Liver (tissue), 9 donors: ENCODE results near the gene MYH2. TPM values are rescaled to one million over a fixed set of nuclear protein-coding genes. Genes with fewer than 3 reads are reported as not detected.

Experiments
- DNase-seq: peaks from one replicate; pipeline ENCODE4 v3.0.0-alpha.2; 2017; ENCODE audit warnings: low spot score
- H3K27ac ChIP-seq, 2 donors: one replicate each; pipeline ENCODE4 v1.7.0; 2013; ENCODE audit warnings: inconsistent platforms in 2 of 2, low read length in 2 of 2, control low read depth in 1 of 2, low read depth in 1 of 2, mild to moderate bottlenecking in 1 of 2
- H3K27me3 ChIP-seq, 4 donors: one replicate each; pipeline versions ENCODE4 v1.6.1 to v1.7.0; 2013; ENCODE audit warnings: low read length in 3 of 4, inconsistent platforms in 1 of 4, mild to moderate bottlenecking in 1 of 4, moderate library complexity in 1 of 4; ENCODE audit not compliant: control insufficient read depth in 4 of 4, insufficient read depth in 4 of 4
- H3K36me3 ChIP-seq, 4 donors: one replicate each; pipeline versions ENCODE4 v1.6.1 to v1.7.0; 2013; ENCODE audit warnings: low read length in 3 of 4, mild to moderate bottlenecking in 3 of 4, low read depth in 1 of 4, moderate library complexity in 1 of 4; ENCODE audit not compliant: control insufficient read depth in 4 of 4, insufficient read depth in 3 of 4
- H3K4me1 ChIP-seq, 4 donors: one replicate each; pipeline versions ENCODE4 v1.6.1 to v1.7.0; 2013; ENCODE audit warnings: low read length in 3 of 4, mild to moderate bottlenecking in 3 of 4, moderate library complexity in 1 of 4; ENCODE audit not compliant: control insufficient read depth in 4 of 4, insufficient read depth in 4 of 4
- H3K4me3 ChIP-seq, 3 donors: one replicate each; pipeline versions ENCODE4 v1.6.1 to v1.7.0; 2013; ENCODE audit warnings: low read length in 3 of 3, control low read depth in 1 of 3, low read depth in 1 of 3, mild to moderate bottlenecking in 1 of 3
- H3K9ac ChIP-seq, 2 donors: one replicate each; pipeline ENCODE4 v1.7.0; 2013; ENCODE audit warnings: low read length in 2 of 2, mild to moderate bottlenecking in 2 of 2, moderate library complexity in 2 of 2, control low read depth in 1 of 2, low read depth in 1 of 2
- H3K9me3 ChIP-seq, 4 donors: one replicate each; pipeline versions ENCODE4 v1.6.1 to v1.7.0; 2013; ENCODE audit warnings: low read length in 3 of 4; ENCODE audit not compliant: control insufficient read depth in 4 of 4
- ATF3 ChIP-seq: IDR thresholded peaks from 2 replicates; pipeline ENCODE4 v1.6.1; 2016; ENCODE audit warnings: antibody characterized with exemption
- CTCF ChIP-seq: fragments of 150-350 bp; IDR thresholded peaks from 2 replicates; pipeline ENCODE4 v1.5.1; 2017; ENCODE audit warnings: improper control_type of control experiment, low read depth, low read length; ENCODE audit not compliant: missing input control
- EGR1 ChIP-seq, 2 donors: IDR thresholded peaks; 2 replicates each; pipeline ENCODE4 v1.6.1; 2016 to 2018; ENCODE audit warnings: antibody characterized with exemption in 2 of 2, low read depth in 2 of 2
- FOXA1 ChIP-seq: IDR thresholded peaks from 2 replicates; pipeline ENCODE4 v1.6.1; 2016; ENCODE audit warnings: antibody characterized with exemption
- FOXA2 ChIP-seq: IDR thresholded peaks from 2 replicates; pipeline ENCODE4 v1.6.1; 2016; ENCODE audit warnings: antibody characterized with exemption
- GABPA ChIP-seq, 2 donors: IDR thresholded peaks in 1 of 2; conservative IDR thresholded peaks in 1 of 2; 2 replicates each; pipeline ENCODE4 v1.6.1; 2016; ENCODE audit warnings: antibody characterized with exemption in 2 of 2, mild to moderate bottlenecking in 1 of 2, moderate library complexity in 1 of 2
- HNF4A ChIP-seq, 2 donors: conservative IDR thresholded peaks; 2 replicates each; pipeline ENCODE4 v1.6.1; 2016; ENCODE audit warnings: antibody characterized with exemption in 2 of 2, mild to moderate bottlenecking in 2 of 2
- HNF4G ChIP-seq: IDR thresholded peaks from 2 replicates; pipeline ENCODE4 v1.6.1; 2016; ENCODE audit warnings: antibody characterized with exemption
- JUND ChIP-seq, 2 donors: IDR thresholded peaks; 2 replicates each; pipeline ENCODE4 v1.6.1; 2016; ENCODE audit warnings: antibody characterized with exemption in 2 of 2
- MAX ChIP-seq: IDR thresholded peaks from 2 replicates; pipeline ENCODE4 v1.6.1; 2016; ENCODE audit warnings: antibody characterized with exemption
- NR2F2 ChIP-seq: IDR thresholded peaks from 2 replicates; pipeline ENCODE4 v1.6.1; 2016; ENCODE audit warnings: antibody characterized with exemption
- RAD21 ChIP-seq, 2 donors: IDR thresholded peaks; 2 replicates each; pipeline ENCODE4 v1.6.1; 2016; ENCODE audit warnings: antibody characterized with exemption in 2 of 2, mild to moderate bottlenecking in 2 of 2
- REST ChIP-seq: IDR thresholded peaks from 2 replicates; pipeline ENCODE4 v1.6.1; 2016; ENCODE audit warnings: antibody characterized with exemption, mild to moderate bottlenecking
- RXRA ChIP-seq, 2 donors: IDR thresholded peaks; 2 replicates each; pipeline ENCODE4 v1.6.1; 2017 to 2018; ENCODE audit warnings: antibody characterized with exemption in 2 of 2, mild to moderate bottlenecking in 1 of 2
- SP1 ChIP-seq: IDR thresholded peaks from 2 replicates; pipeline ENCODE4 v1.6.1; 2018; ENCODE audit warnings: antibody characterized with exemption, mild to moderate bottlenecking
- TAF1 ChIP-seq: conservative IDR thresholded peaks from 2 replicates; pipeline ENCODE4 v1.6.1; 2016; ENCODE audit warnings: antibody characterized with exemption, mild to moderate bottlenecking
- YY1 ChIP-seq: IDR thresholded peaks from 2 replicates; pipeline ENCODE4 v1.6.1; 2016; ENCODE audit warnings: antibody characterized with exemption, mild to moderate bottlenecking
- ZBTB33 ChIP-seq: IDR thresholded peaks from 2 replicates; pipeline ENCODE4 v1.6.1; 2016; ENCODE audit warnings: antibody characterized with exemption
- WGBS: extraction: QIAGEN DNeasy Blood & Tissue Kit; methylation state at CpG from one replicate; pipeline ENCODE4 v1.1.7; 2013; 5-methylcytosine and 5-hydroxymethylcytosine counted together
- polyA plus RNA-seq, 2 donors: library from polyadenylated mRNA; stranded (reverse) in 1 of 2; unstranded in 1 of 2; fragments of 200-250 nt in 1 of 2; fragments of >200 nt in 1 of 2; fragmentation: Nextera tagmentation in 1 of 2; extraction: Ambion mirVana in 1 of 2; gene quantifications; one replicate each; pipeline versions ENCODE4 v1.2.1 to v1.2.3, GENCODE V29; 2013 to 2015
- total RNA-seq, 2 donors: library from RNA; depleted of rRNA; stranded (reverse); fragments of >200 nt; gene quantifications; one replicate each; pipeline ENCODE4 v1.2.3, GENCODE V29; 2014
- donor health status: healthy.
- donor health status: healthy.
- donor health status: healthy.
- donor health status: healthy.
- donor health status: healthy.

MYH2 gene
- total and polyA plus RNA-seq, 4 donors = under 0.01 to 0.23 TPM; not detected in 2

- H3K4me3 ChIP-seq = no peak overlapping the region
- 75% methylated on average over 1 of the region's 1 CpG for WGBS
- no peak overlapping the region for H3K9ac ChIP-seq
- TF ChIP-seq NR2F2 (peak; percentile 63), FOXA1 (no peak), MAX (no peak)
- H3K36me3 ChIP-seq = no peaks in the 10 kb centered on the region
- no peak for DNase-seq
- no peak overlapping the region for H3K27ac ChIP-seq
- H3K4me1 ChIP-seq = no peaks in the 10 kb centered on the region
- H3K27me3 ChIP-seq = no peaks in the 10 kb centered on the region
- no peaks in the 10 kb centered on the region for H3K9me3 ChIP-seq
These were observed 8.0 kb upstream of the MYH2 start for GRCh38 chr17:10557422-10557821.

GRCh38 chr17:10556301-10557005 lies 7.0 kb upstream of the MYH2 start:
- Histone ChIP-seq H3K27ac (no peak overlapping the region), H3K27me3 (no peaks in the 10 kb centered on the region), H3K4me1 (no peaks in the 10 kb centered on the region), H3K9me3 (no peaks in the 10 kb centered on the region), H3K4me3 (no peak overlapping the region), H3K36me3 (no peaks in the 10 kb centered on the region), H3K9ac (no peak overlapping the region)
- 51% methylated on average over 5 of the region's 5 CpGs for WGBS
- TF ChIP-seq TAF1 (no peak), NR2F2 (peak; percentile 41)
- DNase-seq = no peak

- Histone ChIP-seq H3K9ac (no peak overlapping the region), H3K27ac (no peak overlapping the region), H3K9me3 (no peaks in the 10 kb centered on the region), H3K4me1 (no peaks in the 10 kb centered on the region), H3K4me3 (no peak overlapping the region), H3K36me3 (no peaks in the 10 kb centered on the region), H3K27me3 (no peaks in the 10 kb centered on the region)
- TF ChIP-seq FOXA2 (no peak), REST (no peak), TAF1 (no peak), HNF4G (no peak), HNF4A (conservative IDR thresholded peaks at IDR 0.05) (no peak), YY1 (no peak), GABPA (IDR thresholded peaks at IDR 0.05 in 1 of 2, conservative IDR thresholded peaks at IDR 0.05 in 1 of 2) (no peak), CTCF (no peak), RXRA (IDR thresholded peaks at IDR 0.05) (no peak), EGR1 (IDR thresholded peaks at IDR 0.05; ENCODE audit: low read depth in 2 of 2) (no peak), JUND (IDR thresholded peaks at IDR 0.05) (no peak), RAD21 (IDR thresholded peaks at IDR 0.05) (no peak), ZBTB33 (no peak), MAX (no peak), FOXA1 (no peak), SP1 (no peak), ATF3 (no peak)
- 80% methylated on average over 4 of the region's 4 CpGs for WGBS
- no peak for DNase-seq
These were observed 556 bp upstream of the MYH2 start for GRCh38 chr17:10550014-10550413.
